ENCODE results near the gene SOAT2.

The SOAT2 gene

GRCh38 chr12:53120685-53121525 lies 17.6 kb downstream of the SOAT2 start:
- TF ChIP-seq EZH2 (IDR thresholded peaks at IDR 0.05; ENCODE audit: borderline replicate concordance, low read length) (no peak), CTCF (IDR thresholded peaks at IDR 0.05; ENCODE audit: low read length) (no peak)
- H4K20me1 ChIP-seq (ENCODE audit: insufficient read depth, low read length): no peaks in the 10 kb centered on the region
- H3K27me3 ChIP-seq (ENCODE audit: insufficient read depth, low read length): no peaks in the 10 kb centered on the region
- no peak overlapping the region for H2AFZ ChIP-seq (ENCODE audit: low read length)
- no peak overlapping the region for H3K27ac ChIP-seq (ENCODE audit: low read depth, low read length, poor library complexity, severe bottlenecking)
- H3K79me2 ChIP-seq (ENCODE audit: insufficient read depth, low read length): no peaks in the 10 kb centered on the region
- no peak overlapping the region for H3K9ac ChIP-seq (ENCODE audit: low read length)
- H3K9me3 ChIP-seq (ENCODE audit: low read length): no peaks in the 10 kb centered on the region
- H3K4me1 ChIP-seq (ENCODE audit: insufficient read depth, low read length, severe bottlenecking): no peaks in the 10 kb centered on the region
- H3K36me3 ChIP-seq (ENCODE audit: insufficient read depth, low read length): no peaks in the 10 kb centered on the region
- no peak overlapping the region for H3K4me2 ChIP-seq (ENCODE audit: low read length)
- no peak overlapping the region for H3K4me3 ChIP-seq (ENCODE audit: low read depth, low read length, poor library complexity, severe bottlenecking)
- H3K9me2 ChIP-seq (ENCODE audit: low read depth, low read length): no peaks in the 10 kb centered on the region
- H3F3A ChIP-seq (ENCODE audit: insufficient read depth, low read length): no peaks in the 10 kb centered on the region

- no peaks in the 10 kb centered on the region for H3K27me3 ChIP-seq (ENCODE audit: insufficient read depth, low read length)
- H3K27ac ChIP-seq (ENCODE audit: low read depth, low read length, poor library complexity, severe bottlenecking): no peak overlapping the region
- H3K9me2 ChIP-seq (ENCODE audit: low read depth, low read length): no peaks in the 10 kb centered on the region
- H3K9ac ChIP-seq (ENCODE audit: low read length): no peak overlapping the region
- H3K9me3 ChIP-seq (ENCODE audit: low read length): no peaks in the 10 kb centered on the region
- H3K79me2 ChIP-seq (ENCODE audit: insufficient read depth, low read length): no peaks in the 10 kb centered on the region
- no peaks in the 10 kb centered on the region for H3F3A ChIP-seq (ENCODE audit: insufficient read depth, low read length)
- no peak overlapping the region for H3K4me2 ChIP-seq (ENCODE audit: low read length)
- H4K20me1 ChIP-seq (ENCODE audit: insufficient read depth, low read length): no peaks in the 10 kb centered on the region
- H2AFZ ChIP-seq (ENCODE audit: low read length): no peak overlapping the region
- no peaks in the 10 kb centered on the region for H3K4me1 ChIP-seq (ENCODE audit: insufficient read depth, low read length, severe bottlenecking)
- no peaks in the 10 kb centered on the region for H3K36me3 ChIP-seq (ENCODE audit: insufficient read depth, low read length)
- no peak for TF ChIP-seq CTCF (IDR thresholded peaks at IDR 0.05; ENCODE audit: low read length)
- TF ChIP-seq EZH2 (IDR thresholded peaks at IDR 0.05; ENCODE audit: borderline replicate concordance, low read length): no peak
- H3K4me3 ChIP-seq (ENCODE audit: low read depth, low read length, poor library complexity, severe bottlenecking): no peak overlapping the region
Measured at GRCh38 chr12:53122961-53123468, 19.7 kb downstream of the SOAT2 start.

- H2AFZ ChIP-seq (ENCODE audit: low read length): no peak overlapping the region
- no peak overlapping the region for H3K4me2 ChIP-seq (ENCODE audit: low read length)
- no peaks in the 10 kb centered on the region for H3F3A ChIP-seq (ENCODE audit: insufficient read depth, low read length)
Measured at GRCh38 chr12:53123578-53124351, 20.5 kb downstream of the SOAT2 start.

More at GRCh38 chr12:53123578-53124351, 20.5 kb downstream of the SOAT2 start:
- Histone ChIP-seq H4K20me1 (ENCODE audit: insufficient read depth, low read length) (no peaks in the 10 kb centered on the region), H3K4me1 (ENCODE audit: insufficient read depth, low read length, severe bottlenecking) (no peaks in the 10 kb centered on the region), H3K9me2 (ENCODE audit: low read depth, low read length) (no peaks in the 10 kb centered on the region), H3K4me3 (ENCODE audit: low read depth, low read length, poor library complexity, severe bottlenecking) (no peak overlapping the region), H3K27ac (ENCODE audit: low read depth, low read length, poor library complexity, severe bottlenecking) (no peak overlapping the region), H3K36me3 (ENCODE audit: insufficient read depth, low read length) (no peaks in the 10 kb centered on the region), H3K27me3 (ENCODE audit: insufficient read depth, low read length) (no peaks in the 10 kb centered on the region), H3K9me3 (ENCODE audit: low read length) (no peaks in the 10 kb centered on the region), H3K79me2 (ENCODE audit: insufficient read depth, low read length) (no peaks in the 10 kb centered on the region), H3K9ac (ENCODE audit: low read length) (no peak overlapping the region)
- TF ChIP-seq EZH2 (IDR thresholded peaks at IDR 0.05; ENCODE audit: borderline replicate concordance, low read length) (no peak), CTCF (IDR thresholded peaks at IDR 0.05; ENCODE audit: low read length) (no peak)
